NCI-H345 treated with DMSO at 0.1 percent for 48 hours (cell line): ENCODE results near the gene THSD7B.
"Not testable (repeated sequence)": the region's sequence is repeated elsewhere in the genome, so short reads cannot be mapped to it uniquely, and the experiment has no call there.

Source experiments
- DNase-seq: peaks from one replicate; lab custom pipeline; 2025; ENCODE audit not compliant: unreplicated experiment; lab: John Stamatoyannopoulos, UW

THSD7B gene

GRCh38 chr2:136927156-136927555 is 161.8 kb downstream of the THSD7B start:
- DNase-seq: no peak

- no peak for DNase-seq
Measured at GRCh38 chr2:136929531-136929930, 164.2 kb downstream of the THSD7B start.

- no peak for DNase-seq
Measured at GRCh38 chr2:136932700-136933099, 167.4 kb downstream of the THSD7B start.

GRCh38 chr2:136935119-136935518 is 169.8 kb downstream of the THSD7B start:
- no peak for DNase-seq

GRCh38 chr2:136956050-136956449 is 190.7 kb downstream of the THSD7B start:
- no peak for DNase-seq

GRCh38 chr2:136957044-136957443 is 191.7 kb downstream of the THSD7B start:
- DNase-seq: no peak

- DNase-seq: no peak
Measured at GRCh38 chr2:136962105-136962725, 196.9 kb downstream of the THSD7B start.

GRCh38 chr2:136966485-136966884 is 201.1 kb downstream of the THSD7B start:
- DNase-seq: no peak

GRCh38 chr2:136980303-136980702 is 215.0 kb downstream of the THSD7B start:
- no peak for DNase-seq

GRCh38 chr2:136981689-136982088 is 216.3 kb downstream of the THSD7B start:
- DNase-seq: not testable (repeated sequence)

GRCh38 chr2:136985044-136985443 is 219.7 kb downstream of the THSD7B start:
- no peak for DNase-seq

- DNase-seq: no peak
Measured at GRCh38 chr2:136986605-136987221, 221.4 kb downstream of the THSD7B start.

GRCh38 chr2:136990316-136990715 is 225.0 kb downstream of the THSD7B start:
- no peak for DNase-seq

- DNase-seq: no peak
Measured at GRCh38 chr2:136994793-136995192, 229.4 kb downstream of the THSD7B start.

GRCh38 chr2:136997557-136997956 is 232.2 kb downstream of the THSD7B start:
- no peak for DNase-seq

GRCh38 chr2:137000811-137001210 is 235.5 kb downstream of the THSD7B start:
- DNase-seq: peak; percentile 90

- no peak for DNase-seq
Measured at GRCh38 chr2:137002896-137003295, 237.6 kb downstream of the THSD7B start.

GRCh38 chr2:137005210-137005609 is 239.9 kb downstream of the THSD7B start:
- DNase-seq: no peak

GRCh38 chr2:137007938-137008337 is 242.6 kb downstream of the THSD7B start:
- DNase-seq: no peak

- no peak for DNase-seq
Measured at GRCh38 chr2:137009953-137010352, 244.6 kb downstream of the THSD7B start.

- DNase-seq: no peak
Measured at GRCh38 chr2:137020452-137021196, 255.3 kb downstream of the THSD7B start.

- no peak for DNase-seq
Measured at GRCh38 chr2:137021763-137022162, 256.4 kb downstream of the THSD7B start.
